ENCODE data around the gene KHDC4.
"Not testable (repeated sequence)": the region's sequence is repeated elsewhere in the genome, so short reads cannot be mapped to it uniquely, and the experiment has no call there.

The KHDC4 gene

DNA sequence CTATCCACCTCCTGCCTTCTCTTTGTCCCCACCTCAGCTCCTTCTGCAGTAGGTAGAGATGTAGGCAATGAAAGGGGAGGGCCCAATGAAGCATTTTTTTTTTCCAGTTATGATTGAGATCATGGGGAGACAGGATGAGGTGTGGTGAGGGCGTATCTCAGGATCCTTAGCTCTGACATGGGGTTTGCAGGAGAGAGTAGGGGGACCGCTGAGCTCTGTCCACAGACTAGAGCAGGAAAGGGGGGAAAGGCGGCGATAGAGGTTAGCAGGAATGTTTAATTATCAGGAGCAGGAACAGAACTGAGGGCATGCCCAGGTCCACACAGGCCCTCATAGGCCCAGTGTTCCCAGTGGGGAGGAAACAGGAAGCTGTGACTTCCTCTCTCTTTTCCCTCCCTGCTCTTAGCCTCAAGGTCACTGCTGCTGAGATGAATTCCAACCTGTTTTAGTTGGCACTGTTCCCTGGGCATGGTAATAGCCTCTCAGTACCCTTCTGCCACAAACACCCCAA, 6.3 kb upstream of the KHDC4 start:
- no peak for DNase-seq

DNA sequence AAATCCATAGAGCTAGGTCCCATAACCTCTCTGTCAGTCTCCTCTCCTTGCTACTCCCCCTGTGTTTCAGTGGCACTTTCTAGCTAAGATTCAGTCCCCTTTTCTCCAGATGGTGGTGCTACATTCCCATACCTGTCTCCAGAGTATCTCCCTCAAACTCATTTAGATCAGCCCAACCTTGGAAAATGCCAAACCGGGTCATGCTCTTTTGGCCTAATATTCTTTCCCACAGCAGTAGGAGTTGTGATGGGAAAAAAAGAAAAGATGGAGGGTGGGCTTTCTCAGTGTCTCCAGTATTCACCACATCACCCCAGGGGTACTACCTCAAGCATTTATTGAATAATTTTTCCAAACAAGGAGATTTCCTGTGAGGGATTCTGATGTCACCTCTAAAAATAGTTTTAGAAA, 4.0 kb upstream of the KHDC4 start:
- peak; percentile 47 for DNase-seq

DNA sequence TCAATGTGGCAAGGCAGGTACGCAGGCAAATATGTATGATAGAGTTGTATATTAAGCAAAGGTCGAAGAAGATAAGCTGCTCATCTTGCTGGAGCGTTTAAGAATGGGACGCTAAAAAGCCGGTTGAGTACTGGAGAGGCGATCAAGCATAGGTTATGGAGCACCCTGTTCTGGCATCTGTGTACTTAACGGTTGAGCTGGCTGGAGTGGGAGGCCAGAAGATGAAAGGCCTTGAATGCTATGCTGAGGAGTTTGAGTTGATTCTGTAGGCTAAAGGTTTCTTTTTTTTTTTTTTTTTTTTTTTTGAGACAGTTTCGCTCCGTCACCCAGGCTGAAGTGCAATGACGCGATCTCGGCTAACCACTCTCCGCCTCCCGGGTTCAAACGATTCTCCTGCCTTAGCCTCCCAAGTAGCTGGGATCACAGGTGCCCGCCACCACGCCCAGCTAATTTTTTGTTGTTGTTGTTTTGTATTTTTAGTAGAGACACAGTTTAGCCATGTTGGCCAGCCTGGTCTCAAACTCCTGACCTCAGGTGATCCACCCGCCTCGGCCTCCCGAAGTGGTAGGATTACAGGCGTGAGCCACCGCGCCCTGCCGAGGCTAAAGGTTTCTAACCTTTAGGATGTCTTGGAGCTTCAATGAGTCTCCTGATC, 850 bp upstream of the KHDC4 start:
- no peak for DNase-seq

DNA sequence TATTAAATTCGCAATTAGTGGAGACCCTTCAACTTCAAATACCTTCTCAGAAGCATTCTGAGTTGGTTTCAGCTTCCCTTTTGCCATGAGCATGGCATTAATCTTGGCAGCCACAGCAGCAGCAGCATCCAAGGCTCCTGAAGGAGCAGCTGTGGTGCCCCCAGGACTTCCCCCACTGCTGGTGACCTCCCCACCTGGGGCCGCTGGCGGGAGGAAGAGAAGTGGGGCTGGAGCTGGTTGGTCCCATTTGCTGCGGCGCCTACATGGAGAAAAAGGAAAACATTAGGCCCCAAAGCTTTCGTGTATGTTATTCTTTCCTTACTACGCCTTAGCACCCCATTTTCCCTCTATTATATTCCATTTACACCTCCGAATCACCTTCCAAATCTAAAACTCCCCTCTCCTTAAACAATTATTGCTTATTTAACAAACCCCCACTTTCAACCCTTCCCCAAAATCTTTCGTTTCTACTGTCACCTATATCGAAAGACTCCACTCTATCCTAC, 569 bp downstream of the KHDC4 start:
- no peak for DNase-seq

DNA sequence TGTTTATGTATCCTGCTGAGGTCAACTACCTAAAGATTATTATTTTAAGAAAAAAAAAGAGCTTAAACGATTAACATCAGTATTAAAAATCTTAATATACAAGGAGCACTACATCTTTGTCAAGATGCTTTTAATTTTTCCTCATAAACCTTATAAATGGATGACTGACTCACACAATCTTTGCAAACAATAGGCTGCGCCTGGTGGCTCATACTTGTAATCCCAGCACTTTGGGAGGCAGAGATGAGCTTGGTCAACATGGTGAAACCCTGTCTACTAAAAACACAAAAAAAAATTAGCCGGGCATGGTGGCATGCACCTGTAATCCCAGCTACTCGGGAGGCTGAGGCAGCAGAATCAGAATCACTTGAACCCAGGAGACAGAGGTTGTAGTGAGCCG, 1.7 kb downstream of the KHDC4 start:
- no peak for DNase-seq

DNA sequence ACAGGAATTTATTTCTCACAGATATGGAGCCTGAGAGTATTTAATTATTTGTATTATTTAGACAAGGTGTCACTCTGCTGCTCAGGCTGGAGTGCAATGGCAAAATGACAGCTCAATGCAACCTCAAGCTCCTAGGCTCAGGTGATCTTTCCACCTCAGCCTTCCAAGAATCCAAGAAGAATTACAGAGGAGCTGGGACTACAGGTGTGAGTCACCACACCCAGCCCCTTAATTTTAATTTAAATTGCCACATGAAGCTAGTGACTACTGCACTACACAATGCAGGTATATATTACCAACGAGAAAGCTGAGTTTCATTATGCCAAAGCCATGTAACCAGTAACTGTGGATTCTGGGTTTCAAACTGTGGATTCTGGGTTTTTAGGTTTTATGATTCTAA, 2.1 kb downstream of the KHDC4 start:
- DNase-seq: no peak

DNA sequence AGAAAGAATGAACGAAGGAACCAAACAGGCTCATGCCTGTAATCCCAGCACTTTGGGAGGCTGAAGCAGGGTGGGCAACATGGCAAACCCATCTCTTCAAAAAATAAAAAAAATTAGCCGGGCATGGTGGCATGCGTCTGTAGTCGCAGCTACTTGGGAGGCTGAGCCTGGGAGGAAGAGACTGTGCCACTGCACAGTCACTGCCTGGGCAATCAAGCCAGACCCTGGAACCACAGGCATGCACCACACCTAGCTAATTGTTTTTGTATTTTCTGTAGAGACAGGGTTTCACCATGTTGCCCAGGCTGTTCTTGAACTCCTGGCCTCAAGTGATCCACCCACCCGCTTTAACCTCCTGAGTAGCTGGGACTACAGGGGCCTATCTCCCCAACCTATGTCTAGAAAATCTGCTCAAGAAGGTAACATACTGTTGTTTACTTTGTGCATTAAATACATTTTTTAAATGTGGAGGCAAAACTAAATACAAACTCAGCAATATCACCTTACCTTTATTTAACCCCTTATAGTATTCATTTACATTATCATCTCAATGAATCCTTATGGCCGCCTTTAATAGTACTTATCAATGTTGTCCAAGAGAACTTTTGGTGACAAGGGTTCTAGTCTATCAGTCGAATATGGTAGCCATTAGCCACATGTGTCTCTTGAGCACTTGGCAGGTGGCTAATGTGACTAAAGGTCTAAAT, 2.7 kb downstream of the KHDC4 start:
- no peak for DNase-seq

- not testable (repeated sequence) for DNase-seq
Observed at GRCh38 chr1:155930725-155931124, 3.5 kb downstream of the KHDC4 start.

DNA sequence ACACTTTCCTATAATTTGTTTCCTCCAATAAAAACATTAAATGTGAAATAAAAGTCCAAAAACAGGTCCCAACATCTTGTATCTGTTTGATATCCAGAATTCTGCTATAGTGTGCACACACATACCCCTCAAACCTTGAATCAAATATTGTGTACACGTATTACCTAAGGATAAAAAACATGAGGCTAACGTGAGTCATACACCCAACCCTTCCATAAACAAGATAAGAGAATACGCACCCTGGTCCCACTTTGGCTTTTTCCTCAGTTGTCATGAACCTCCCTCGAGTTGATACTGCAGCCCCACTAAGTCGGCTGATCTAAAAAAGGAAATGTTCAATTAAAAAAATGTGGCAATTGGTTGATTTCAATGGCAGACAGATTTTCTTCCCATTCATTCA, 5.2 kb downstream of the KHDC4 start:
- DNase-seq: no peak

DNA sequence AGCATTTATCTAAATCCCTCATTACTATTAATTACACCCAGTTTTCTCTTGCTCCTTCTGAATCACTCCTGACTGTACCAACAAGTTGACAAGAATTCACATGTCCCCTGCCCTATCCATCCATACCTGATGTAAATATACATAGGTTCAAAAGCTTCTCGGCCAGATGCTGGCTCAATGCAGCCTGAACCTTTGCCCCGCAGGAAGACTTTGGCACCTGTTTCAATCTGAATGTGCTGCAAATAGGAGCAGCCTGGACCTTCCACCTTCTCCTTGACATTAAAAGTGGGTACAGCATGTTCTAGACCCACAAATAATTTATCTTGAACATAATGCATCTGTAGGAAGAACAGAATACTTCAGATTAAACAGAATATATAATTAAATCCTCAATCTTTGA, 8.7 kb downstream of the KHDC4 start:
- DNase-seq: no peak

DNA sequence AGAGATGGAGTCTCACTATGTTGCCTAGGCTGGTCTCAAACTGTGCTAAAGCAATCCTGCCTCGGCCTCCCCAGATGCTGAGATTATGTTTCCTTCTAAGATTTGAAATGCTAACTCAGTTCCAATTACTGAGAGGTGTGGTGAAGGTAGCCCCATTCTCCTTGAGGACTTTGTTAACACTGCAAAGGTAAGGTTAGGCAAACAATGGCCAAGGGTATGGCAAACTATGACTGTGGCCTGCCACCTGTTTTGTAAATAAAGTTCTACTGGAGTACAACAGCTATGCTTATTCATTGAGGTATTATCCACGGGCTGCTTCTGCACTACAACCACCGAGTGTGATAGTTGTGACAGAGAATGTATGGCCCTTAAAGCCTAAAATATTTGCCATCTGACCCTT, 13.5 kb downstream of the KHDC4 start:
- no peak for DNase-seq

DNA sequence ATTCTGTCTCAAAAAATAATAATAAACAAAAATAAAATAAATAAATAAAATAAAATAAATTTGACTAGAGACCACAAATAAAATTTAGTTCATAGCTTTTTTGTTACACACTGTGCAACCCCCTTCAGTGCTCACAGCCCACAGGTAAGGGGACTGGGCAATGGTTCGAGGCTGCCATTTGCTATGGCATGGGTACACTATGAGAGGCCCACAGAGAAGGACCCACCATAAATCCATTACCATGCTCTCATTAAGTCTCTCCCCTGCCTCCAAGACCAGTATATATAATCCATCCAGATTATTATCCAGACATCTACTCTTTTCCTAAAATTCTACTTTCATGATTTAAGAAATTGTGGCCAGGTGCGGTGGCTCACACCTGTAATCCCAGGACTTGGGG, 14.4 kb downstream of the KHDC4 start:
- no peak for DNase-seq

DNA sequence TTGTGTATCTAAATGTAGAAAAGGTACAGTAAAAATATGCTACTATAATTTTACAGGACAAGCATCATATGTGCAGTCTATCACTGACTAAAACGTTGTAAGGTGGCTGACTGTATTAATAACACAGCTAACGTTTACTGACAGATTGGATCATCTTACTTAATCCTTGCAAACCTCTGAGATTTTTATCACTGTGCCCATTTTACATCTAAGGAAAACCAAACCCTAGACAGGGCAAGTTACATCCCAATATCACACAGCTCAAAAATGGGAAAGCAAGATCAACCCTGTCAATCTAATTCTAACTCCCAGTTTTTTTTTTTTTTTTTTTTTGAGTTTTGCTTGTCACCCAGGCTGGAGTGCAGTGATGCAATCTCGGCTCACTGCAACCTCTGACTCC, 15.6 kb downstream of the KHDC4 start:
- no peak for DNase-seq

DNA sequence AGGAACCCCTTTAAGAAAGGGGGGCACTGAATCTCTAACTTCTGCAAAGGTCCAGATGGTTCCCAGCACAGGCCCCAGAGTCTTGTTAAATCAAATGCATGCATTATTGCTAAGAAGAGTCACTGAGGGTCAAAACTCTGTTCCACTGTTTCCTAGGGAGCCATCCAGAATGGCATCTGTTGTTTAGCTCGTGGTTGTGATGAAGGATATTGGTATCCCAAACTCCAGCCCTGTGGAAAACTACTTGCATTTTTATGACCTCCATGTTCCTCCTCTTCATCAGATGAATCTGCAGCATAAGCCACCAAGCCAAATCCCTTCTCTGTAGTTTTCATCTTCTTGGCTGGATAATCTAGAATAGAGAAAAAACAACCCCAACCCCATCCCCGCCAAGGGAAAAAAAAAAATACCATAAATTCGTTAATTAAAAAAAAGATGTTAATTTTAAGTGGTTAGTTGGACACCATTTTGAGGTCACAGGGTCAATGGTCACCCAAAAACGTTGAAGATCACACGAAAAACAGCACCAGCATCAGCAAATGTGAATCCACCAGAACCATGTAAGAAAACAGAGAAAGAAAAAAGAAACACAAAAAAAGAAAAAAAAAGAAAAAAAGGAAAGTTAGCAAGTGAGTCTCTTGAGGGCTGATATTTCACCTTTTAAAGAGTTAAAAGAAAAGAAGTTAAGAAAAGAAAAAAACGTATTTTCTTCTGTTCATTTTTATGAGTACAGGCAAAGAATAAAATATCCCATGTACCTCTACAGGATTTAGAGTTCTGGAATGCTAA, 20.1 kb downstream of the KHDC4 start:
- no peak for DNase-seq

DNA sequence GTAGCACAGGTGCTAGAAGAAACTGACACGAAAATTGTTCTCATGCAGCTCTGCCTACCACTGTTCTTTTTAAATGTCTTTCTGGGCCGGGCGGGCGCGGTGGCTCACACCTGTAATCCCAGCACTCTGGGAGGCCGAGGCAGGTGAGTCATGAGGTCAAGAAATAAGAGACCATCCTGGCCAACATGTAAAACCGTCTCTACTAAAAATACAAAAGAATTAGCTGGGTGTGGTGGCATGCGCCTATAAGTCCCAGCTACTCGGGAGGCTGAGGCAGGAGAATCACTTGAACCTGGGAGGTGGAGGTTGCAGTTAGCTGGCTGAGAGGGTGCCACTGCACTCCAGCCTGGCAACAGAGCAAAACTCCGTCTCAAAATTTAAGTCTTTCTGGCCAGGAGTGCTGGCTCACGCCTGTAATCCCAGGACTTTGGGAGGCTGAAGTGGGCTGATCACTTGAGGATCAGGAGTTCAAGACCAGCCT, 22.1 kb downstream of the KHDC4 start:
- no peak for DNase-seq

DNA sequence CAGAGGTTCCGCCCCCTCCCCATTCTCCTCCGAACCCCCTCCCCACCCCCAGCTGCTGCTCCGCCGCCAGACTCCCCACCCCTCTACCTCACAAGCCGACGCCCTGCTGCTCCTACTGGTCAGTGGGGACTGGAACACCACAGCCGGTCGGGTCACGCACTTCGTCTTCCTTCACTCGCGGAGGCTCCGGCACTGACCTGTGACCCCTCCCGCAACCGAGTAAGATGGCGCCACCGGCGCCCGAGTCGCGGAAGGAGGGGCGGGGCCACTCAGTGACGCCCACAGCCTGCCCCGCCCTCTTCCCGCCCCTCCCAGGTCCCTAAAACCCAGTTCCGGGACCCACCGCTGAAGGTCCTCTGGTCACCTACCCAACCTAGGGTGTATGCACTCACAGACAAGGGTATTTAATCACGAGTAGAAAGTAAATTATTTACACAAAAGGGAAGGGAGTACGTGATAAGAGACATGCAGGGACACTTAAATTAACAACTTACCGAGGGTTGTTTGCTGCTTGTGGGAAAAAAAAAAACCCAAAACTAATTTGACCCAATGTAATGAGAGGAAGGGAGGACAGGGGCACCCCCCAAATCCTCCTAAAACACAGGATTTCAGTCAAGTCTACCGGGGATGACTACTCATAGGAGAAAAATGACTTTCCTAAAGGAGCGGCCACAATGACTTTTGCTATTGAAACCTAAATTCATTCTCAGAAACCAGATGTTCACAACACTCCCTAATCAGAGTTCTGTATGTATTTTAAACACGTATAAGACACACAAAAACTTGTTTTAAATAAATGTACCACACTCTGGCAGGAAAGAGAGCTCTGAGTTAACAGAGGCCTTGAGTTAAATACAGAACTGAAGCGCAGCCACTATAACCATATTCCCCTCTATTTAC, 22.8 kb downstream of the KHDC4 start, which contains the start of gene RIT1:
TSS of gene RIT1 (minus strand) at position 194 of the 900 bp plus-strand sequence. CDS start 588 bp downstream, outside the sequence.
- peak; percentile 89 for DNase-seq

GRCh38 chr1:155910621-155911121, 23.5 kb downstream of the KHDC4 start:
- DNase-seq: peak; percentile 32

DNA sequence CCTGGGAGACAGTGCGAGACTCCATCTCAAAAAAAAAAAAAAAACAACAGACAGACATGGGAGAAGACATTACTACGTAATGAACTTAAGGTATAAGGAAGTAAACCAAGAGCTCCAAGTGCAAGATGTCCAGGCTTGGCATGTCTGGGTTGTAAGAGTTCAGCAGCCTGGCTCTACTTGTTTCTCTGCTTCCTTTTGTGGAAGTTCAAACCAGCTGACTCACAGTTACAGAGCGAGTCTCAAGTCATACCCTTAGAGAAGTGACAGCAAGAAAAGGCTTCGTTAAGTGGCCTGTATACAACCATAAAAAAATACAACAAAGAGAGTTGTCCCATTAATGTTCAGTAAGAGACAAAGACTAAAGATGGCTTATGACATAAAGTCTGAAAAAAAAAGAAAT, 24.3 kb downstream of the KHDC4 start:
- DNase-seq: no peak

- DNase-seq: no peak
Observed at GRCh38 chr1:155904261-155904660, 30.0 kb downstream of the KHDC4 start.

- DNase-seq: no peak
Observed at GRCh38 chr1:155900161-155900560, 34.1 kb downstream of the KHDC4 start.

DNA sequence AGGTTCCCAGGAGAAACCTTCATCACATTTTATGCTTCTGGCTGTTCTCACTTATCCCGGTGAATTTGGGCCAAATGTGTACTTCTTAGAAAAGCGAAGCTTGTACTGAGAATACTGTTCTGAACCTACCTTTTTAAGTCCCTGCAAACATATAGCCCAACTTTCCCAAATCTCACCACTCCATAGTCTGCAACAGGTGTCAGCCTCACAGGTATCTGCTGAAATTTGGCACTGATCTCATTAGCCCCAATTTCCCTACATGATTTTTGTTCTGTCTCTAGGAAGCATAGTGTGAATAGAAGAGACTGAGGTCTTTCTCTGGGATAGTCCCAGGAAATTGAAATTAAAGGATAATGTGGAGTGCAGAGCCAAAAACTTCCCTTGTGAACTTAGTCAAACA, 34.5 kb downstream of the KHDC4 start:
- DNase-seq: no peak

GRCh38 chr1:155898888-155899287, 35.3 kb downstream of the KHDC4 start:
- no peak for DNase-seq
